Activated T-cell treated with anti-CD3 and anti-CD28 coated beads for 4 hours (primary cell): ENCODE measurements around the gene PEBP1.

Experiments used
- DNase-seq: peaks from one replicate; pipeline ENCODE4 v3.0.0-alpha.2; 2020

Gene PEBP1

DNA sequence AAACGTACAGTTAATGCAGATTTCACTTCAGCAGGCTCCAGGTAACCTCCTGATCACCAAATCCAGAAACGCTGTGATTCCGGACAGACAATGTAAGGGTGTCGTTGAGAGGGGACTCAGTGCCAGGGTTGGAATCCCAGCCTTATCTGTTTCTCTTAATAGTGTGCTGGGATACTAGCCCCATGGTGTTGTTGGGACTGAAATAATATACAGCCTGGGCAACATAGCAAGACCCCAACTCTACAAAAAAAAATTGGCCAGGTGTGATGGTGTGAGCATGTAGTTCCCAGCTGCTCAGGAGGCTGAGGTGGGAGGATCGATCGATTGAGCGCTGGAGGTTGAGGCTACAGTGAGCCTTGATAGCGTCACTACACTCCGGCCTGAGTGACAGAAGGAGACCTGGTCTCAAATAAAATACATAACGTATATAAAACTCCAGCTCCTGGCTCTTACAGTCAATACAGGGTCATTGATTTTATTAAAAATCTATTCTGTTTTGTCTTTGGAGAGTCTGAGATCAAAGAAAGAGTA lies 1.3 kb downstream of the PEBP1 start:
- no peak for DNase-seq

DNA sequence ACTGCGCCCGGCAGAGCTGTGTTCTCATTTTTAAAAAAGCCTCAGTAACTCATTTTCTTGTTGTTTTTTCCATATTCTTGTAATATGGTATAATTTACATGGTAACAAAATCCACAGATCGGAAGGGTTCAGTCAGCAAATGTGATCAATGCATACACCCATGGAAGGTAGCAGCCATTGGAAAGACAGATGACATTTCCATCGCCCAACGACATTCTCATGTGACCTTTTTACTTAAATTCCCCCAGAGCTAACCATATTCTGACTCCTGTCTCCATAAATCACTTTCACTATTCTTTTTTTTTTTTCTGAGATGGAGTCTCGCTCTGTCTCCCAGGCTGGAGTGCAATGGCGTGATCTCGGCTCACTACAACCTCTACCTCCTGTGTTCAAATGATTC lies 4.9 kb downstream of the PEBP1 start:
- DNase-seq = no peak

DNA sequence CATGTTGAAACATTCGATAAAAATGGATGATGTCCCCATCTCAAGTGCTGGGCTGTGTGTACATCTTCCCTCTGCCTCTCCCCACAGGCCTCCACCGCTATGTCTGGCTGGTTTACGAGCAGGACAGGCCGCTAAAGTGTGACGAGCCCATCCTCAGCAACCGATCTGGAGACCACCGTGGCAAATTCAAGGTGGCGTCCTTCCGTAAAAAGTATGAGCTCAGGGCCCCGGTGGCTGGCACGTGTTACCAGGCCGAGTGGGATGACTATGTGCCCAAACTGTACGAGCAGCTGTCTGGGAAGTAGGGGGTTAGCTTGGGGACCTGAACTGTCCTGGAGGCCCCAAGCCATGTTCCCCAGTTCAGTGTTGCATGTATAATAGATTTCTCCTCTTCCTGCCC lies 8.6 kb downstream of the PEBP1 start:
- DNase-seq = no peak

DNA sequence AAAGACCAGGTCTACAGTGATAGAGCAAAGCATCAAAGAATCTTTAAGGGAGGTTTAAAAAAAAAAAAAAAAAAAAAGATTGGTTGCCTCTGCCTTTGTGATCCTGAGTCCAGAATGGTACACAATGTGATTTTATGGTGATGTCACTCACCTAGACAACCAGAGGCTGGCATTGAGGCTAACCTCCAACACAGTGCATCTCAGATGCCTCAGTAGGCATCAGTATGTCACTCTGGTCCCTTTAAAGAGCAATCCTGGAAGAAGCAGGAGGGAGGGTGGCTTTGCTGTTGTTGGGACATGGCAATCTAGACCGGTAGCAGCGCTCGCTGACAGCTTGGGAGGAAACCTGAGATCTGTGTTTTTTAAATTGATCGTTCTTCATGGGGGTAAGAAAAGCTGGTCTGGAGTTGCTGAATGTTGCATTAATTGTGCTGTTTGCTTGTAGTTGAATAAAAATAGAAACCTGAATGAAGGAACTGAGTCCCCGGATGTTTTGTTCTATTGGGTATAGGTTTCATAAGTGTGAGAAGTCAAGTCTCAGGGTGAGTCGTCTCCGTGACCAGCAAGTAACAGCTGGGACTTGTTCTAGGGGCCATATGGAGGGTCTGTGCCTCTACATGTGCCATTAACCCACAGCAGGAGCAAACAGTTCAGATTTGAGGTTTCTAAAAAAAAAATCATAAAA lies 9.3 kb downstream of the PEBP1 start:
- DNase-seq = no peak

DNA sequence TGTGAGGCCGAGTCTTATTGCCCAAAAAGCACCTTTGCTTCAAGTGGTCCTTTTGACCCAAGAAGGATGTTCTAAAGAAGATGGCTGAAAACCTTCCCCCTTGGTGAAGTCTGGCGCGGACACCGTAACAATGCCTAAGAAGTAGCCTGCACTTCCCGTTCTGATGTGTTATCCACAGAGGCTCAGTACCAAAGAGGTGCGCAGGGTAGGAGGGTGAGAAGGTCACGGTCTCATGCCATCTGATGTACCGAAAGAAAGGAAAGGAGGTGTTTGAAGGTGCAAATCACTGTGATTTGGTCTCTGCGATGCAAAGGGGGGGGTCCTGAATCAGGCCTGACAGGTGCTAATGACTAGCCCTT lies 9.9 kb downstream of the PEBP1 start:
- no peak for DNase-seq

DNA sequence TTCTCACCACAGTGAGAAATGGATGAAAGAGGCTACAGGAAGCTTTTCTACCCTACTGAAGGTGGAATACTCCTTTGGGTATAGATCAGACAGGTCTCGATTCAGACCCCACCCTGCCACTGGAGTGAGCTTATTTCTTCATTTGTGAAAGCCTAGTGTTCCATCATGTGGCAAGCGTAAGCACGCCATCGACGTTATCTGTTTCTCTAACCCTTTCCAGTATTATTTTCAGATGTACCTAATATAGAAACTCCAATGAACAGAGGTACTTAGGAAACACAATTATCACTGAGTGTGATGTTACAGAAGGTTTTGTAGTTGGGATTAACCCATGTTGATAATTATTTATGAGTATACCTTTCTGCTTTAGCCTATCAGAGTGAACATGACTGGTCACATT lies 12.4 kb downstream of the PEBP1 start:
- no peak for DNase-seq

DNA sequence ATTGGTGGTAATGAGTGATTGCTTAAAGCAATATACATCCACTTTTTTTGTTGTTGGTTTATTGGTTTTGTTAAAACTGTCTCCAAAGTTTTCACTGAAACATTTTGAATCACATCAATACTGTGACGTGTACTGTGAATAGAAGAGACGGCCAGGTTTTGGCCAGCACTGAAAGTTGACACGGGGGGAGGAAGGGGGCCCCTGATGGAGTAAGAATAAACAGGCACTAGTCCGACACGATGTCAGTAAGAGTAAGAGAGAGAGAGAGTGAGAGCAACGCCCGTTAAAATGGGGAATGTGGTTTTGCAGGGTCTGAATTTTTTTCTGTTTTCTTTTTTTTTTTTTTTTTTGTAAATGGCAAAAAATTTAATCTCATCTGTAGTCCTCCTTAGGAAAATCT lies 14.7 kb downstream of the PEBP1 start:
- DNase-seq = no peak

DNA sequence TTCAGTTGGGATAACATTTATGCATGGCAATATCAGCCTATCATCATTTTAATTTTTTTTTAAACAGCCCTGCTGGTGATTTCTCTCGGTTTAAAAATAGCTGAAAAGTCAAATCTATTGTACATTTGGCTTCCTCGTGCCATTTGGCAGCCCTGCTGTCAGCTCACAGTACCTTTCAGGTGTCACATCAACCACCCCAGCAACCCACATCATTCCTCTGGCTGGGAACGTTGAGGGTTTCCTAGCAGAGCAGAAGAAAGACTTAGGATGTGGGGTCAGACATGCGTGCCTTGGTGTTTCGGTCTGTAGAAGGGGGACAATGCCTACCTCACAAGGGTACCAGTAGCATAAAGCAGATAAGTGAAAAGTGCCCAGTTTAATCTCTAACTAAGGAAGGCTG lies 15.8 kb downstream of the PEBP1 start:
- no peak for DNase-seq

DNA sequence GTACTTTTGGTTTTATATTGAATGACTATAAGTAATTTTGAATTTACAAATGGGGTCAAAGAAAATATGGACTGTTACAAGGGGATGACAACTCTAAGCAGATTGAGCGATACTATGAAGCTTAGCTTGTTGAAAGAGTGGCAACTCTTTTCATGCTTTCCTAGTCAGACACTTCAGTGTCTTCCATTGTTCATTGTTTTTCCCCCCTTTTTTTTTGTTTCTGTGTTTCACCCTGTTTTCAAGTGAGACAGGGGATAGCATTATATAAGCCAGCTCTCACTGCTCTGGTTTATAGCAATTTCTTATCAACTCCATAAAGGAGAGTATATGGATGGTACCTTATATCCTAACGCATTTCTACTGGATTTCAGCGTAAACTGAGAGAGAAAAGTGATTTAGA lies 24.6 kb downstream of the PEBP1 start:
- no peak for DNase-seq

DNA sequence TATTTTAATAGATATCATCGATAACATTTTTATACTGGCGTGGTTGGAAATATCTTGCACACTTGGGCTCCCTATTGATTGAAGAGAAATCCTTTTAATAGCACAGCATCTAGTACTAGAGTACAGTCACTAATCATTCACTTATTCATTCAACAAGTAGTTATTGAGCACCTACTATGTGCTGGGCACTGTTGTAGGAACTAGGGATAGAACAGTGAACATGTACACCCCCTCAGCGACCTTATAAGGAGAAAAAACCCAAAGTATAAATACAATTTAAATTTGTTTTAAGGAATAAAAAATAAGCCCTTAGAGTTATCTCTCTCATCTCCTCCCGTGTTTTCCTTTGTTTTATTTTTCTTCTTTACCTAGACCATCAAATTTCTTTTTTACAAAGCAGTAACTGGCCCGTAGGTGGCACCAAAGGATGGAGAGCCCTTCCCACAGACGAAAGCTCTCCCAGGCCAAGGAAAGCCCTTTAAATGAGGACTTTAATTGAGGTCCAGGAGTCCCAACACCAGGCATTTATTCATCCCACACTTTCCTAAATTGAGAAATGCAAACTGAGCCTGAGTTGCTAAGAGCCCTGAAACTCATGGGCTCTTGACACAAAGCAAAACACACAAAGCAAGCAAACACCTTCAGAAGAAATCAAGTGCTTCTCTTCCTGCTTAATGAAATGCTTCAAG lies 29.0 kb downstream of the PEBP1 start:
- no peak for DNase-seq

DNA sequence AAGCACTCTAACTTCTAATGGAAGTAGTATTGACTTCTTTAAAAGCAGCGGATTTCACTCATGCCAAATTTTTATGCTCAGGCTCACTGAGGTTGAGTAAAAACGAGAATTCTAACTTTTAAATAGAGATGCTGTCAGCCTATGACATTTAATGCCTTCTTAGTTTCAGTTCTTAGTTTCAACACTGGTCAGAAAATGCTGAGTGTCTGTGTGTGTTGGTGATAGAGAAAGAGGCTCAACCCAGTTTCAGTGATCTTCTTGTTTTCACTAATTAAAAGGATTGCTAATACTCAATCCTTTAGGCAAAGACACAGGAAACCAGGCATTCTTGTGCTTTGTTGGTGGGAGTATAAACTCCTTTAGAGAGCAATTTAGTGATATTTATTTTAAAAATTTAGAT lies 31.0 kb downstream of the PEBP1 start:
- no peak for DNase-seq

DNA sequence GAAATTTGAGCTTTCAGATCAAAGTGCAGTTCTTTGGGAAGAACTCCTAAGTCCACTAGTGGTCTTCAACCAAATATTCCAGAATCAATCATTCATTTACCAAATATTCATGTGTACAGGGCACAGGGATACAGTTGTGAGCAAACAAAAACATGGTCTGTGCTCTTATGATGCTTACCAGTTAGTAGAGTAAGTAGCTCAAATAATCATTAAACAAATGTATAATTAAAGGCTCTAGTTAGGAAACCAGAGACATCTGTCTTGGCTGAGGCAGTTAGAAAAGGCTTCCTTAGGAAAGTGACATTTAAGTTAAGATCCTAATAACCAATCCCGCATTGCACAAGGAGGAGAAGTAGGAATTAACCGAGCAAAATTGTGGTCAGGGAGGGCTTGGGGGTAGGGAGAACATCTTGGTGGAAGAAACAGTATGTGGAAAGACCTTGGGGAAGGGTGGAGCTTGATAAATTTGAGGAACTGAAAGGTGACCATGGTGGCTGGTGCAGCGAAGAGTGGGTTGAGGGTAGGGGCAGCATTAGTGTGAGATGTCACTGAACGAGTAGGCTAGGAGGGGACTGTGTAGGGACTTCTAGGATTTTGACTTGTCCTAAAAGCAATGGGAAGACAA lies 40.0 kb downstream of the PEBP1 start:
- no peak for DNase-seq

DNA sequence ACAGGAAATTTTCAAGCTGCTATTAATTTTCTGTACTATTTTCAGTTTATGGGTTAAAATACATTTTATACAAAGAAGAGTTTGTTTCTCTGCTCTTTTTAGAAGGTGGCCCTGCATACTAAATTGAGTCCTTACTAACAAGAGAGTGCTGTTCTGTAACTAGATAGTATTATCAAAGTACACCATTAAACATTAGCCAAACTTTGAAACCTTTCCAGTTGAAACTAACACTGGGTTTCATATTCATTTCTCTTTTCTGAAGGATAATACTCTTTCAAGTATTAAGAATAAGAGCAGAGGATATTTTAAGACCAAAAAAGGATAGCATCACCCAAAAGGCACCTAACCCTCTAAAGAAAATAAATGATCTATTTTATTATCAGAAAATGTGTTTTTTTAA lies 47.2 kb downstream of the PEBP1 start:
- no peak for DNase-seq

DNA sequence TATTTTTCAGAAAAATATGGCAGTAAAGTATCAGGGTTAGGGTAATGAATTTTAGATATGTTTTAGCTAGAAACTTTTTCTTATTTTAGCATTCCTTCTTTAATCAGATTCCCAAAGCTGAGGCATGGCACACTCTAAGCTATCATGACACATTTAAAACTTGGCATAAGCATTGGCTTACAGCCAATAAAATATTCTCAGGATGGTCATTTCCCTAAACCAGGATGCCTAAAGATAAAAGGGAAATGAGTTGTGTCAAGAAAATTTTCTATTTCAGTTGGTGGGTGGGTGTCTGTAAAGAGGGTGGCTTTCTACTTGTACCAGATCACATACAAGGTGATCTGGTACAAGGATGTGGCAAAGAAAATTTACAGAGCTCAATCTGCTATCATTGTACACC lies 47.8 kb downstream of the PEBP1 start:
- no peak for DNase-seq

DNA sequence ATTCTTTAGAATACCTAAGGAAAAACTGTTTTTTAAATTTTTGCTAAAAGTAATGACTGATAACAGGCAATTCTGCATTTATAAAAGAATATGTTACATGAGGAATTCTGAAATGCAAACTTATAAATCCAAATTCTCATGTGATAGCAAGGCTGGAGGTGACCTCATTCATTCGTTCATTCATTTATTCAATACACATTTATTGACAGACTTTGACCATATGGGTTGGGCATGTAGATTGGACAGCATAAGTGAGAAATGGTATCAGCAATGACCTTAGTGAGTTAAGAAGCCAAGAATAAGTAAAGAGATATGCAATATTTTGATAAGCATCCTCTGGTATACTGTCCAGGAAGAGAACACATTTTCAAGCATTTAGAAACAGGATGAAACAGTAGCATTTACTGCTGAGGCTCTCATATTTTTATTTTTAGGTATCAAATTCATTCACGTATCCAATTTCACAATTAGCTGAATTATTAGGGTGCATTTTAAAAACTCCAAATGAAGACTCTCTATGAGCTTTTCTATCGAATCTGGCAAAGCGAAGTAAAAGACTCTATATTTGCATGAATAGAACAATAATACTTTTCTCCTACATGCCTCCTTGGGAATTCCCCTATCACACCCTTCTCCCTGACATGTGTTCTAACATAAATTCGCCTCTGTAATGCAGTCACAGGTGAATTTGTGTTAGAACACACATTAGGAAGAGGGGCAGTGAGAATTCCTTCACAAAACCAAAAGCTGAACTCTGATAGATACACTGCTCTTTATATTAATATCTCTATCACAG lies 49.9 kb downstream of the PEBP1 start:
- no peak for DNase-seq

DNA sequence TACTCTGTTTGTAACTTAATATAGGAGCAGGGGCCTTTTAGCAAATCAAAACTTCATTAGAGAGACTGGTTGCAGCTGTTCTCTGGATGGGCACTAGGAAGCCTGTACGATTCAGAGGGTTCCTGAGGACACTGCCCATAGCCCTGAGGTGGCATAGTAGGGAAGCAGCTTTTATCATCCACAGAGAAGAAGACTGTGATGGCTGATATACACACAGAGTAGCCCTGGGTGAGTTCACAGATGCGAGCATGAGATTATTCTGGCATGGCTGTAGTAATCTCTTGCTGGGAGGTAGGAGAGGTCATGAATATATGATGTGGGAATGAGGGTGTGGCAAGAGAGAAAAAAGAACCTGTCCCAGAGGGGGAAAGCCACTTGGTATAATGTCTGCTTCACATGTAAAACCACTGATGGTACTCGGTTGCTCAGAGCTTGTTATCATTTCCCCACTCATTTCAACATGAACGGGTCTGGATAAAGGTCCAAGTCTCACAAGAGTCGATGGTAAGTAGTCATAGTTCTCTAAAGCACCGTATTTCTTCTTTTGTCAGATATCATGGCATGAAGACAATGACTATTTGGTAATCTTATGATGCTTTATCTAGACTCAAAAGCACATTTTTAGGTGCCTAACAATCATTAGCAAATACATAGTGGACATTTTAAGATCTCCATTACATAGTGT lies 52.0 kb downstream of the PEBP1 start:
- DNase-seq = no peak

DNA sequence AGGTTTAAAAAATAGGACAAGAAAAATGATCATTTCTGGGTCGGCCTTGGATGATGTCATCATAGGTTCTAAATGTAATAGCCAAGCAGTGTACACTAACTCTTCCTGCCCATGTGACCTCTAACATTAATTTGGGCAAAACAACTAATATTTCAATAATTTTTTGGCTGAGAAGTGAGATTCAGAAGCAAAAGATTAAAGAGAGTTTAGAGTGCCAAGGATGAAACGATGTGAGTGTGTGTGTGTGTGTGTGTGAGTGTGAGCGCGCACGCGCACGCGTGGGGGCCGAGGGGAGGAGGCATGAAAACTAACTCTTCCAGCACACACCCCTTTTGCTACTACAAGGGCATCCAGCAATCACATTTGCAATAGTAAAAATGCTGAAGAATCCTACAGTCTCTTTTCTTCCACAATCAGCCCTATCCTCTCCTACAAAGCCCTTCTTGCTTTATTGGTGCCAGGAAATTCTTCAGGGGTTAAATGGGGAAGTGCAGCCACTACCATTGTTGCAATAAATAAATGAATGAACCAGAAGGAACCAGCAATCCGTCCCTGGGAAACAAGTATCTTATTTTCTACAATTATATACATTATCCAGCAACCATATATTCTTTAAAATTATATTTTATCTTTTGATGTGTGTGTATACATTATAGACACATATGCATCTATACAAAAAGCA lies 52.9 kb downstream of the PEBP1 start:
- DNase-seq = no peak

DNA sequence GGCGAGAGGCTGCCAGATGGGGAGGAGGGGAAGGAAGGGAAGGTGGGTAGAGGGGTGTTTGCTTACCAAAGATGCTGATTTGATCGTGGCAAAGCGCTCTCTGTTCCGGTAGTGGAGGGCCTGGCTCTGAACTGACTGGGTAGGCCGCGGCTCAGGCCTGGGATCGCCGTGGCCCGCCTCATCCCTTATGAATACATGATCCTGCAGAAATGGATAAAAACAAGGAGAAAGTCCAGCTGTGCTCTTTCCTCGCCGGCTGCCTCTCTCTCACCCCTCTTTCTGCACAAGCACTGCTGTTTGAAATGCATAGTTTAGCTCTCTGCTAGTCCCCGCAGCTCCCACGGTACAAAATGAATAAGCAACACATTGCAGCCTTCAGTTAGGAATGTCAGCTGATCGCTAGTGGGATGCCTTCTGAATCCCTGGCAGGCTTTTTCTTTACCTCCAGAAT lies 53.8 kb downstream of the PEBP1 start:
- no peak for DNase-seq

DNA sequence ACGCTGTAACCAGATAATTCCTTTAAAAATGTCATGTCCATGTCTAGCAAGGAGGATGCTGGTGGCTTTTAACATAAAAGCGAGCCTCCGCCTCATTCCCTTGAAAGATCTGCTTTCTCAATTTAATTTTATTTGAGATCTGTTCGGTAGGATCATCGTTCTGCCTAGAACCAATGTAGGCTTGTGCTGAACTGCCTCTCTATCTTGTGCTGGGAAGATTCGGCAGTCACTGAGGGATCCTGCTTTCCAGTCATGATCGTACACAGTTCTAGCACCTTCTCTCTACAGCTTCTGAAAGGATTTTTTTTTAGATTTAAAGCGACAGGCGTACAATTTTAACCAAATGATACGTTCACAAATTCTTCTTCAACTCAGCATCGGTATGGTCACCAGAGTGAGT lies 54.3 kb downstream of the PEBP1 start:
- no peak for DNase-seq

DNA sequence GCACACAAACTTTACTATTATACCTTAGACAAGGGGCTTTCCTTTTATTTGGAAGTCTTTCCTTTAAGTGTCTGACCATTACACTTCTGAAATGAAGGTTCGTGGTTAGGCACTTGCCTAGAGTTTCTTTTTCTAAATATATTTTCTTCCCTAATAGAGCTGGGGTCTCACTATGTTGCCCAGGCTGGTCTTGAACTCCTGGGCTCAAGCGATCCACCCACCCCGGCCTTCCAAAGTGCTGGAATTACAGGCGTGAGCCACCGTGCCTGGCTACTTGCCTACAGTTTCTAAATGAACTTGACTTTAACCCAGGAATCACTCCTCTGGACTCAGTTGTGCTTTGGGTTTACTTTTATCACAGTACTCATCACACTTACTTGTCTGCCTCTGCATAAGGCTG lies 57.6 kb downstream of the PEBP1 start:
- no peak for DNase-seq

DNA sequence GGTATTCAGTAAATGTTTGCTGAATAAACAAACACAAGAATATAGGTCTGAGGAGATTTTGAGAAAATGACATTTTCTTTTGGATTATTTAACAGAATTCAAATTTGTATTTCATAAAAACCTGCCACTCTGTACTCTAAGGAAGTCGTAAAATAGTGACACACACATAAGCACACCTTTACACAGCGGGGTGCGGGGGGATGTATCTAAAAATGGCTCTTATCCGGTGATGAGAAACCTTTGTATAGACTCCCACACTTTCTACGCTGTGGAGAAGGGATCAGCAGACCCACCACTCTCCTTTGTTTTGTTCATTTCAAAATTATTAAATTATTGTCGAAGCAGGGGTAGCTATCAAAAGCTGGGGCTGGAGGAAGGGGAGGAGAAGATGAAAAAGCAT lies 58.0 kb downstream of the PEBP1 start:
- no peak for DNase-seq
